Fibroblast of skin of back (primary cell): Measurements from ENCODE around the gene HIPK1.
A peak's percentile ranks its signal among the peaks of the same experiment; 100 is the strongest.
"Not testable (repeated sequence)": the region's sequence is repeated elsewhere in the genome, so short reads cannot be mapped to it uniquely, and the experiment has no call there.

ENCODE experiments used
- DNase-seq: peaks from one replicate; pipeline ENCODE4 v3.0.0-alpha.2; 2013

HIPK1 gene

DNA sequence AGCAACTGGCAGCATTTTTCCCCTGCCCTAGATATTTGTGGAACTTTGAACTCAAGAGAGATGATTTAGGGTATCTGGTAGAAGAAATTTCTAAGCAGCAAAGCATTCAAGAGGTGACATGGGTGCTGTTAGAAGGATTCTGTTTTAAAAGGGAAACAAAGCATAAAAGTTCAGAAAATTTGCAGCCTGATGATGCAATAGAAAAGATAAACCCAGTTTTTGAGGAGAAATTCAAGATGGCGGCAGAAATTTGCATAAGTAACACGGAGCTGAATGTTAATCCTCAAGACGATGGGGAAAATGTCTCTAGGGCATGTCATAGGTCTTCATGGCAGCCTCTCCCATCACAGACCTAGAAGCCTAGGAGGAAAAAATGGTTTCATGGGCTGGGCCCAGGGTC, 90.6 kb downstream of the HIPK1 start:
- DNase-seq: not testable (repeated sequence)

DNA sequence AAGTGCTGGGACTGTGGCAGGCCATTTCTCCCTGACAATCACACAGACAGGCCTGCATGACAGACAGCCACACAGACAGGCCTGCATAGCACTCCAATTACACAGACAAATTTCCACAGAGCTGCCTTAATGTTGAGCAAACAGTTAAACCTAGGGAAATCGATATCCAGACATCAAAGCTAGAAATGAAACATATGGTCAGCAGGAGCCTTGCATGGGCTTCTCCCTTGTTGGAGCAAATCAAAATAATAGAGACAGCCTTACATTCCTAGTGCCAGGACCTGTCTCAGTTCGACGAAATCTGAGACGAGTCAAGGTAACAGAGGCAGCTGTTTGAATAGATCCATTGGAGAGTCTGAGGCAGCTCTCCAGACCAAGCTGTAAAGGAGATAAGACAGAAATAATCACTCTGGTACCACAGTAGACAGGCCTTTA, 92.6 kb downstream of the HIPK1 start:
- no peak for DNase-seq

DNA sequence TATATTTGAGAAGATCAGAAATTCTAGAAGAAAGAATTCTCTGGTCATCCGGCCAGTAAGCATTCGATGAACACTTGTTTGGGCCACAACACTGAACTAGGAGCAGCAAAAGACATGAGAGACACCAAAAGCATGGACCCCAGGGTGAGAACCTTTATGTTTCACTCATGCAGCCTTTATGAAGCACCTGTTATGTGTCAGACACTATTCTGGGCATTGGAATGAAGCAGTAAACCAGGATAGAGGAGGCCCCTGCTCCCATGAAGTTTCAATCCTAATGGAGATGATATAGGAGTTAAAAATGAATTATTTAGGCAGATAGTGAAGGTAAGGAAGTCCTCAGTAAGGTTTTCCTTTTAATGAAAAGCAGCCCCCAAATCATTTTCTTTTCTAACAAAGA, 93.8 kb downstream of the HIPK1 start:
- DNase-seq: no peak

DNA sequence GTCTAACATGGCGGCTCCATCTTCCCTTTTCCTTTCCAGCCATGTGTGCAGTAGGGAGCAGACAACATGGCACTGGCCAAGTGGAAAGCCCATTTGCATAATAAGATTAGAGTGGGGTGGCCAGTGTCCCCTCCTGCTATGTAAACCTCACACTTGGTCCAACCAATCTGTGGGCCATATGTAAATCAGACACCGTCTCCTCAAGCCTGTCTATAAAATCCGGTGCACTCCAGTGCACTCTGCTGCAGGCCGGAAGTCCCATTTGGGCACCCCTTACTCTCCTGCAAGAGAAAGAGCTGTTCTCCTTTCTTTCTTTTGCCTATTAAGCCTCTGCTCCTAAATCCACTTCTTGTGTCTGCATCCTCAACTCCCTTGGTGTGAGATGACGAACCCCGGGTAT, 94.3 kb downstream of the HIPK1 start:
- no peak for DNase-seq

DNA sequence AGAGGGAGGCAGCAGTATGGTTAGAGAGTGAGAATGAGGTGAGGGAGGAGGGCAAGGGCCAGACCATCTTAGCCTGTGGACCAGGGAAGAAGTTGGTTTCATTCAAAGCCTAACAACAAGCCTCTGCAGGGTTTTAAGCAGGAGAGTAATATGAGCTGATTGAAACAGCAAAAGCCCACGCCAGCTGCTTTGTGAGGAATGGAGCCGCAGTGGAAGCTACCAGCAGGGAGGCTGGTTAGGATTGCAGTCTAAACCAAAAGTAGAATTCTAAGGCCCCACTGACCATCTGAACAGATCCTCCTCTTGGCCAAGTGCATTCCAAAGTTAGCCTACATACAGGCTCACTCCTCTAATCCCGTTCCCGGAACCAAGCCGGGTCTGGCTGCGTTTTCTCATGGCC, 94.9 kb downstream of the HIPK1 start:
- peak; percentile 43 for DNase-seq

DNA sequence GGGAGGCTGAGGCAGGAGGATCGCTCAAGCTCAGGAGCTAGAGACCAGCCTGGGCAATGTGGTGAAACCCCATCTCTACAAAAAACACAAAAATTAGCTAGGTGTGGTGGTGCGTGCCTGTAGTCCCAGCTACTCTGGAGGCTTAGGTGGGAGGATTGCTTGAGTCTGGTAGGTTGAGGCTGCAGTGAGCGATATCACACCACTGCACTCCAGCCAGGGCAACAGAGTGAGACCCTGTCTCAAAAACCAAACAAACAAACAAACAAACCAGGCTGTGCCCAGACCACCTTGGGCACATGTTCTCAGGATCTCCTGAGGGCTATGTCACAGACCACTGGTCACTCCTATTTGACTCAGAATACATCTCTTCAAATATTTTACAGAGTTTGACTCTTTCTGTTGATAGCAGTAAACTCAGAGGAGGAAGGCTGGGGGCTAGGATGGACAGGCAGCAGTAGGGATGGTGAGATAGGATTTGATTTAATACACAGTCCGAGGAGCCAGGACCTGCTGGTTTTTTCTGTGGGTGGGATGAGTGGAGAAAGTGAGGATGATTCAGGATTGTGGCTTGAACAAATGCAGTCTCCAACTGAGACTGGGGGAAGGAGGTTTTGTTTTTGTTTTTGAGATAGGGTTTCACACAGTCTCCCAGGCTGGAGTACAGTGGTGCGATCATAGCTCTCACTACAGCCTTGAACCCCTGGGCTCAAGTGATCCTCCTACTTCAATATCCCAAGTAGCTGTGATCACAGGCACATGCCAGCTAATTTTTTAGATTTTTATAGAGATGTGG, 96.7 kb downstream of the HIPK1 start:
- peak; percentile 73 for DNase-seq

DNA sequence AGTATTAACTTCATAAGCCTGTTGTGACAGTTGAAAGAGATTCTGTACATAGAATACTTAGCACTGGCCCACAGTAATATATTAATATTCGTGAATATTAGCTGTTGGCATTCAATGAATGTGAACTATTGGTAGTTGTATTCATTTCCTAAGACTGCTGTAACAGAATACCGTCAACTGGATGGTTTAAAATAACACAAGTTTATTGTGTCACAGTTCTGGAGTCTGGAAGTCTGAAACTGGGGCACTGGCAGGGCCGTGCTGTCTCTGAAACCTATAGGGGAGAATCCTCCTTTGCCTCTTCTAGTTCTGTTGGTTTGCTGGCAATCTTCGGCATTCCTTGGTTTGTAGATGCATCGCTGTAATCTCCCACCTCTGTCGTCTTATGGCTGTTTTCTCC, 97.7 kb downstream of the HIPK1 start:
- peak; percentile 73 for DNase-seq
